GM20431 (cell line): Measurements from ENCODE around the gene PPP4R3A.
"Not testable (repeated sequence)": the region's sequence is repeated elsewhere in the genome, so short reads cannot be mapped to it uniquely, and the experiment has no call there.

Source experiments
- in situ Hi-C: fragments of 300-500 bp; cut with MseI, MboI; formaldehyde crosslinking; loops from one replicate; pipeline ENCODE4 v1.15.0; 2020; ENCODE audit warnings: low sequenced_read_pairs; ENCODE audit not compliant: unreplicated experiment

Gene PPP4R3A

GRCh38 chr14:91453744-91454143 lies 56.4 kb downstream of the PPP4R3A start:
- in situ Hi-C loops = no loop called here

- in situ Hi-C loops = no loop called here
These were observed 65.6 kb downstream of the PPP4R3A start for GRCh38 chr14:91444335-91445020.

GRCh38 chr14:91439345-91439744 lies 70.8 kb downstream of the PPP4R3A start:
- in situ Hi-C loops = no loop called here

GRCh38 chr14:91438845-91439244 lies 71.3 kb downstream of the PPP4R3A start:
- in situ Hi-C loops = no loop called here

- in situ Hi-C loops = not testable (repeated sequence)
These were observed 73.8 kb downstream of the PPP4R3A start for GRCh38 chr14:91436266-91436665.

GRCh38 chr14:91429385-91429784 lies 80.7 kb downstream of the PPP4R3A start:
- in situ Hi-C loops = loop anchor here (10.0 kb wide), 1 partner anchor 115 kb away; no protein-coding TSS in a partner anchor

- in situ Hi-C loops = loop anchor here (10.0 kb wide), 1 partner anchor 114 kb away; no protein-coding TSS in a partner anchor
These were observed 81.2 kb downstream of the PPP4R3A start for GRCh38 chr14:91428931-91429330.

GRCh38 chr14:91425531-91425944 lies 84.6 kb downstream of the PPP4R3A start:
- in situ Hi-C loops = loop anchor here (10.0 kb wide), 1 partner anchor 111 kb away; no protein-coding TSS in a partner anchor

GRCh38 chr14:91424813-91425530 lies 85.1 kb downstream of the PPP4R3A start:
- in situ Hi-C loops = loop anchor here (10.0 kb wide), 1 partner anchor 110 kb away; no protein-coding TSS in a partner anchor

GRCh38 chr14:91420686-91421085 lies 89.4 kb downstream of the PPP4R3A start:
- in situ Hi-C loops = loop anchor here (10.0 kb wide), 1 partner anchor 106 kb away; no protein-coding TSS in a partner anchor

- in situ Hi-C loops = no loop called here
These were observed 90.7 kb downstream of the PPP4R3A start for GRCh38 chr14:91419451-91419850.

GRCh38 chr14:91419044-91419397 lies 91.1 kb downstream of the PPP4R3A start:
- in situ Hi-C loops = no loop called here

- in situ Hi-C loops = no loop called here
These were observed 91.6 kb downstream of the PPP4R3A start for GRCh38 chr14:91418387-91419043.

- in situ Hi-C loops = no loop called here
These were observed 92.1 kb downstream of the PPP4R3A start for GRCh38 chr14:91417983-91418386.

GRCh38 chr14:91417120-91417982 lies 92.8 kb downstream of the PPP4R3A start, which contains the start of gene CCDC88C:
TSS of gene CCDC88C (minus strand) at chr14:91417820. CDS start at chr14:91417690, 130 bp downstream.
- in situ Hi-C loops = no loop called here

- in situ Hi-C loops = no loop called here
These were observed 93.4 kb downstream of the PPP4R3A start for GRCh38 chr14:91416744-91417119.

GRCh38 chr14:91415794-91416743 lies 94.0 kb downstream of the PPP4R3A start:
- in situ Hi-C loops = no loop called here

GRCh38 chr14:91414475-91414833 lies 95.7 kb downstream of the PPP4R3A start:
- in situ Hi-C loops = no loop called here
